ENCODE measurements around the gene AGAP1.

Gene AGAP1

DNA sequence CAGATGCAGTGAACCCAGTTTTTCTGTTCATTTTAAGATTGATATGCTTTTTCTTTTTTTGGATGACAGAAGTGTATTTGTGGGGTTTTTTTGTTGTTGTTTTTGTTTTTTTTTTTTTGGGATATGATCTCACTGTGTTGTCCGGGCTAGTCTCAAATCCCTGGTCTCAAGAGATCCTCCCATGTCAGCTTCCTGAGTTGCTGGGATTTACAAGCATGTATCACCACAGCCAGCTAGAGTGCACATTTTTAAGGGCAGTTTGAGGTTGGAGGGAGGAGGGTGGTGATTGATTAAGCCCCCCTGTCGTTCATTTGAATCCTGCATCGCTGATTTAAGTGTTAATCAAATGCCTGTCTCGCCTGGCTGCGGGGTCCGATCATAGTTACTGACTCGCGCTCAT is 485.2 kb downstream of the AGAP1 start:
- DNase-seq: no peak

DNA sequence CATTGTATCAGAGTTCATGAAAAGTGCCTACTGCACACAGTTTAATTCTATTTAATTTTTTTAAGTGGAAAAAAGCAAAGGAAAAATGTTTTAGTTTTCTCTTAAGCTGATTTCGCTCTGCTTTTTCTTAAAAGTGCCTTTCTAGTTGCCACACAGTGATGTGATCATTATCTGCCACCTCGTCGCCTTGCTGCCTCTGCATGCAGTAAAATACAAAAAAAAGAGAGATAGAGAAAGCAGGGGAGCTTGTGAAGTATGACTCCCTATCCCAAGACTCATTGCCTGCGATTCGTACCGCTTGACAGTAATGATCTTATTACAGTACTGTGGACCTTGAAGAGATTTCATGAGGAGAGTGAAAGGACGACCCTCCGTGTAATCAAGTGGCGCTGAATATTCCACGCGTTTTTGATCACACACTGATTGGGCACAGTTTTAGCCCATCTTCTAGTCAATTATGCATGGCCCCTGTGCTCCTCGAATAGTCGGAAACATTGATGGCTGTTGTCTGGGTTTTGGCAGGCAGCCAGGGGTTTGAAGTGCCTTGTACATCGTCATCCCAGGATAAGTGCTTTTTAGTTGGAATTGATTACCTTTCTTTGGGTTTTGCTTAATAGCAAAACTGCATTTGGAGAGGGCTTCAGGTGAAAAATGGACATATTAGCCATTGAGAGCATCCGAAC is 486.1 kb downstream of the AGAP1 start:
- peak; percentile 71 to 95 (median 87) for DNase-seq

GRCh38 chr2:235981631-235982030 is 487.8 kb downstream of the AGAP1 start:
- DNase-seq: no peak

- DNase-seq: no peak
Measured at GRCh38 chr2:235983016-235983415, 489.2 kb downstream of the AGAP1 start.

GRCh38 chr2:235984552-235984951 is 490.7 kb downstream of the AGAP1 start:
- no peak for DNase-seq

DNA sequence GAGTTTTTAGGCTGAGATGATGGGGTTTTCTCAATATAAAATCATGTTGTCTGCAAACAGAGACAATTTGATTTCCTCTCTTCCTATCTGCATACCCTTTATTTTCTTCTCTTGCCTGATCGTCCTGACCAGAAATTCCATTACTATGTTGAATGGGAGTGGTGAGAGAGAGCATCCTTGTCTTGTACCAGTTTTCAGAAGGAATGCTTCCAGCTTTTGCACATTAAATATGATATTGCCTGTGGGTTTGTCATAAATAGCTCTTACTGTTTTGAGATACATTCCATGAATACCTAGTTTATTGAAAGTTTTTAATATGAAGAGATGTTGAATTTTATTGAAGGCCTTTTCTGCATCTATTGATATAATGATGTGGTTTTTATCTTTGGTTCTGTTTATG is 492.5 kb downstream of the AGAP1 start:
- no peak for DNase-seq

GRCh38 chr2:235988271-235989015 is 494.6 kb downstream of the AGAP1 start:
- peak in 1 of 3 experiments; percentile 45 for DNase-seq

- no peak for DNase-seq
Measured at GRCh38 chr2:235989591-235989990, 495.7 kb downstream of the AGAP1 start.

DNA sequence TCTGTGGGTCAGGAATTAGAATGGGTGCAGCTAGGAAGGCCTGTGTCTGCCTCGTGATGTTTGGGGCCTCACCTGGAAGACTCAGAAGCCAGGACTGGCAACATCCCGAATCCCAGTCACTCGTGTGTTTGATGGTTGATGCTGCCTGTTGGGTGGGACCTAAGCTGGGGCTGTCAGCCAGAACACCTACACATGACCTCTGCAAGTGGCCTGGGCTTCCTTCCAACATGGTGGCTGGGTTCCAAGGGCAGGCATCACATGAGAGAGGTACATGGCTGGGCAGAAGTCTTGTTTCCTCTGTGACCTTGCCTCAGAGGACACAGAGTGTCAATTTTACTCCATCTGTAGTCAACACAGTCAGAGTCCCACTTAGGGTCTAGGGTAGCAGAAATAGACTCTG is 496.5 kb downstream of the AGAP1 start:
- no peak for DNase-seq

GRCh38 chr2:235992024-235992423 is 498.2 kb downstream of the AGAP1 start:
- DNase-seq: no peak

GRCh38 chr2:235996419-235996818 is 502.6 kb downstream of the AGAP1 start:
- no peak for DNase-seq

DNA sequence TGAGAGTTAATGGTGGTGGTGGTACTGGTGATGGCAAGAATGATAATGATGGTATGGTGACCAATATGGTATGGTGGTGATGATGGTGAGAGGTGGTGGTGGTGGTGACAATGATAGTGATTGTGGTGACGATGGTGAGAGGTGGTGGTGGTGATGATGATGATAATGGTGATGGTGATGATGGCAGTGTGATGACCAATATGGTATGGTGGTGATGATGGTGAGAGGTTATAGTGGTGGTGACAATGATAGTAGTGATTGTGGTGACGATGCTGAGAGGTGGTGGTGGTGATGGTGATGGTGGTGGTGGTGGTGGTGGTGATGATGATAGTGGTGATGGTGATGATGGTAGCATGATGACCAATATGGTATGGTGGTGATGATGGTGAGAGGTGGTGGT is 505.2 kb downstream of the AGAP1 start:
- no peak for DNase-seq

- DNase-seq: no peak
Measured at GRCh38 chr2:236001166-236001828, 507.5 kb downstream of the AGAP1 start.

DNA sequence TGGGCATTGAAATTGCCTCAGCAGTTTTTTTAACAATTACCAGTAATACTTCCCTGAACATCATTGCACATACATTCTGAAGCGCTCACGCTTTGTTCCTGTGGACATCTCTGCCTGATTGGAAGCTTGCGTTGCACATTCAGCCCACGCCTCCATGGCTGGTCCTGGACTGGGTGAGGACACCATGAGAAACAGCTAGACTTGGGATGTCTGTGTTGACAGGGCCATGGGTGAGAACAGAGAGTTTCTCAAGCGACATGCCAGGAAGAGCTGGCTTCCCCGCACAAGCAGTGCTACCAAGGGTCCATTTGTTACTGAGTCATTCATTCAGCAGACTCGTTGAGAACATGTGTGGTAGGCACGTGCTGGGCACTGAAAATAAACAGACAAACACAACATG is 508.0 kb downstream of the AGAP1 start:
- no peak for DNase-seq

DNA sequence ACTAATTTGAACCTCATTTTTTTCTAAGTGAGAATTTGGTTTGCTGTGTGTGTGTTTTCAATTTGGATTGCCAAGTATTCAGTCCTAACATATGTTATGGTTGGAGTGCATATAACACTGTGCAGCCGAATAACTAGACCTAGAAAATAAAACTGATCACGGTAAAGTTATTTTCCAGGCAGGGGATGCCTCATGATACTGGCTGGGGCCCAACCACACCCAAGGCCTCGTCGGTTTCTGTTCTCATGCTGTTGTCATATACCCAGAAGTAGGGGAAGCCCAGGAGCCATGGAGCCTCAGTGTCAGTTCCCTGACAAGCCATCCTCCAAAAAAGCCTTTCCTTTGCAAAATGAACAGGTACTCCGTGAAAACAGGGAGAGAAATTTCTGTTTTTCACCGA is 514.2 kb downstream of the AGAP1 start:
- DNase-seq: no peak

DNA sequence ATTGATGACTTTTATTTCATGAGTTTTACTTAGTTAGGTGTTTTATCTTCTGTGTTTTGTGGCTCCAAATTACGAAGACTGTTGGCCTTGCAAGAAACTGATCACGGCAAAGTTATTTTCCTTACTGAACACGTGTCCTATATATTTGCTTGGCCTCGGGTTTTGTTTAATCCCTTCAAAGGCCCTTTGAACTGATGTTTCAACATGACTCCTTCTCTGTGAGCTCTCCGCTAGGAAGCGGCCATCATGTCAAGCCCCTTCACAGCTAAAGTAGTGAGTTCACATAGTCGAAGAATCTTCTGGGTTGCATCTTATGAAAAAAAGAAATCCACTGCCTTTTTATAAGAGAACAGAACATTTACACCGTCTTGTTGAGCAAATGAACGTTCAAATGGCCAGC is 515.0 kb downstream of the AGAP1 start:
- DNase-seq: no peak

- no peak for DNase-seq
Measured at GRCh38 chr2:236010920-236011685, 517.3 kb downstream of the AGAP1 start.

DNA sequence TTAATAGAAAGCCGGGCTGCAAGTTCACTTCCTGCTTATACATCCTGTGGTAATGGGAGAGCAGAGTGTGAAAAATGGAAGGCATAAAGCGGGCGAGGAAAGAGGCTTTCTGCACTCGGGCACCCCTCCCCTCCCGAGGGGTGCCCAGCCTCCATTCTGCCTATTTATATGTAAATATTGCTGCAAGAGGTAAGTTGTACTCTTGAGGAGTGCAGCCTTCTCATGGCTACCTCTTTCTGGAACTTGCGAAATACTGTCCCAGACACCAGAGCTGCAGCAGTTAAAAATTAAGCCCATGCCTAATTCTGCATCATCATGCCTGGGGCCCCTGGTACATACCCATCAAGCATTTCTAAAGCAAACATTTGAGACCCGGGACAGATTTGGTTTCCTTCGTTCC is 518.3 kb downstream of the AGAP1 start:
- DNase-seq: no peak

GRCh38 chr2:236014408-236015131 is 520.7 kb downstream of the AGAP1 start:
- DNase-seq: no peak

DNA sequence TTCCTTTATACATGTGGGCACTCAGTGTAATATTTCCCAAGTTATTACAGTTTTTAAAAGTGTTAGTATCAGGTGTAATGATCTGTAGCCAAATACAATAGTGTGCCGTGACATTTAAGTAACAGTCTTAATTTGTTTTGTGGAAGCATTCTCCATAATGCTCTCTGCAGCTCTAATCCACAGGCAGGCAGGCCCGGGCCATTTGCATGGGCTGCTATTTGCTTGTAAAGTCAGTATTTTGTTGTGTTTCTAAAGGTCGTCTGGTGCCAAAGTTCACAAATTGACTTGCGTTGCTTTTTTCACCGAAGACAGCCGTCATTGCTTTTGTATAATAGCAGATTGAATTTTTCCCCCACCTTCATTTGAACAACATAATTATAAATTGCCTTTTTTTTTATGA is 521.3 kb downstream of the AGAP1 start:
- no peak for DNase-seq

DNA sequence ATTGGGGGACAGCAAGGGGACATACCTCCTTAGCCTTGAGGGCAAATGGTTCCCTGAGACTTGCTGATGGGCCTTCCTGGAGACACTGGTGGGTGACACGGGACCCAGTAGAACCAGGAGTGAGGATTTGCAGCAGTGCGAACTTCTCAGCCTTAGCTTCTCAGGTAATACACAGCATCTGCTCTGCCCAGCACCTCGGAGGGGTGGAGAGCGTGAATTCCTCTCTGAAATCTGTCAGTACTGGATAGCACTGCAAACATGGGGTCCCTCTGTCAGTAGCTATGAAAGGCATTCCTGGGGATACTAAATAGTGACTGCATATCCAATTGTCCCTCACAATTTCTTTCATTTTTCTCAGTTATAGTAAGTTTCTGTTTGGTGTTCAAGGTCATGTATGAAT is 522.7 kb downstream of the AGAP1 start:
- DNase-seq: no peak

DNA sequence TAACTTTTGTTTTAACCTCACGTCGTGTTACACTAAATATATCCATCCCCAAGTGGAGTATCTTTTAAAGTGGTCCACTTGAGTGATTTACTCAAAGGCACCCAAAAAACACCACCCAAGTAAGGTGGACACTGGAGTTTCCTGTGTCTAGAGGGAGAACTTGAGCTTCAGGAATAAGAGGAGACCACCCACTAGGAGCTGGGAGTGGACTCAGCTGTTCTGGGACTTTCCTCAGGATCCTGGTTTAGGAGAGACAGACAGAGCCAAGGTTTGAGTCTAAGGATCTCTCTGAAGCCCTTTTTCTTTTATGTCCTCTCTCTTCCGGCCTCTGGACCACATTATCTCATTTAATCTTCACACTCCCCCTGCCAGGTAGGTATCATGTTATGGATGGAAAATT is 523.6 kb downstream of the AGAP1 start:
- no peak for DNase-seq

GRCh38 chr2:236019434-236019833 is 525.6 kb downstream of the AGAP1 start:
- no peak for DNase-seq
